Transverse colon (tissue), 4 donors: ENCODE results near the gene USP46.

ENCODE experiments used
- CTCF ChIP-seq, 5 experiments: fragments of 200-600 bp in 3 of 5; fragments of 450-650 bp in 2 of 5; sonication (generic) in 3 of 5; IDR thresholded peaks; 1 replicate in 2 of 5; 2 replicates in 3 of 5; pipeline ENCODE4 v1.5.1; 2016 to 2017; ENCODE audit warnings: antibody characterized with exemption in 5 of 5, inconsistent platforms in 3 of 5, mild to moderate bottlenecking in 2 of 5, moderate library complexity in 1 of 5
- EP300 ChIP-seq: sonication (generic); formaldehyde crosslinking; IDR thresholded peaks from one replicate; pipeline ENCODE4 v1.6.1; 2017; ENCODE audit warnings: antibody characterized with exemption, low read depth
- POLR2A ChIP-seq: fragments of 450-650 bp; IDR thresholded peaks from one replicate; pipeline ENCODE4 v1.6.1; 2016; ENCODE audit warnings: antibody characterized with exemption, mild to moderate bottlenecking, moderate library complexity
- POLR2AphosphoS5 ChIP-seq, 3 donors: sonication (generic); formaldehyde crosslinking; IDR thresholded peaks; one replicate each; pipeline ENCODE4 v1.6.1; 2016; ENCODE audit warnings: antibody characterized with exemption in 3 of 3

- TF ChIP-seq CTCF (IDR thresholded peaks at IDR 0.05) (no peak), POLR2A (no peak), POLR2AphosphoS5 (IDR thresholded peaks at IDR 0.05) (no peak), EP300 (no peak)
Observed at GRCh38 chr4:52595001-52595400, 64.1 kb downstream of the USP46 start.
